HG02884 (cell line): Measurements from ENCODE around the gene SERPINB12.
A peak's percentile ranks its signal among the peaks of the same experiment; 100 is the strongest.

Experiments used
- ATAC-seq: cut with Tn5 transposase; IDR thresholded peaks from one replicate; pipeline ENCODE4 v1.9.1; 2021; ENCODE audit warnings: mild to moderate bottlenecking, moderate library complexity; ENCODE audit not compliant: unreplicated experiment

The SERPINB12 gene

DNA sequence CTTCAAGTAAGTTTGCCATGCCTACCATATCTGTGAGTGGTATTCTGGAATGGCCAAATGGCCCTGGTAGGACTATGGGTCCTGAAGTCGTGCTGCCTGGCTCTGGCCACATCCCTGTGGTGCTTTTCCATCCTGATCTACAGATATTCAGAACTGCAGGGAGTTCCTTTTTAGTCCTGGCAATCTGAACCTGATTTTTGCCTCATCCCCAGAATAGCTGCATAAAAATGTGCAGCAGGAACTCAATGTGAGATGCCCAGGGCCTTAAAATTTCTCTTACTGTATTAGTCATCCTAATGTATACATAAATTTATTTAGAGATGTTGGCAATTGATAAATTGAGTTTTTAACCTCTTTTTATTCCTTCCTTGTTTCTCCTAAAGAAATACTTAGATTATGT lies 50.3 kb downstream of the SERPINB12 start:
- no peak for ATAC-seq

DNA sequence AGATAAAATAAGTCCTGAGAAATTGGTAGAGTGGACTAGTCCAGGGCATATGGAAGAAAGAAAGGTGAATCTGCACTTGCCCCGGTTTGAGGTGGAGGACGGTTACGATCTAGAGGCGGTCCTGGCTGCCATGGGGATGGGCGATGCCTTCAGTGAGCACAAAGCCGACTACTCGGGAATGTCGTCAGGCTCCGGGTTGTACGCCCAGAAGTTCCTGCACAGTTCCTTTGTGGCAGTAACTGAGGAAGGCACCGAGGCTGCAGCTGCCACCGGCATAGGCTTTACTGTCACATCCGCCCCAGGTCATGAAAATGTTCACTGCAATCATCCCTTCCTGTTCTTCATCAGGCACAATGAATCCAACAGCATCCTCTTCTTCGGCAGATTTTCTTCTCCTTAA lies 54.8 kb downstream of the SERPINB12 start:
- ATAC-seq: no peak

DNA sequence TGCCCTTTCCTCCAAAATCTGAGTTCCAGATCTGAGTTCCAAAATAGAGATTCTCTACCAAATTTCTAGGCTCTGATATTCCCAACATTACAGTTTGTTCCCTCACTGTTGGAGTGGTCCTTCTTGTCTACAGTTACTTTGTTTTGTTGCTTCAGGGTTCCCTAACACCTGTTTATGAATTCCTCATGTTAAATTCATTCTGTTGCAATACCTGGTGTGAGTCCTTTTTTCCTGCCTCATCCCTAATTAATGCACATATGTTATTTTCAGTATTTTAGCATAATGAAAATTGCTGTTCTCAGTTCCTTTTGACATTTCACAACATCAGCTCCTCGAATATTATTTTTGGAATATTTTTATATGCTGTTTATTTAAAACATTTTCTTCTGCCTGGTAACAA lies 61.2 kb downstream of the SERPINB12 start:
- ATAC-seq: no peak

DNA sequence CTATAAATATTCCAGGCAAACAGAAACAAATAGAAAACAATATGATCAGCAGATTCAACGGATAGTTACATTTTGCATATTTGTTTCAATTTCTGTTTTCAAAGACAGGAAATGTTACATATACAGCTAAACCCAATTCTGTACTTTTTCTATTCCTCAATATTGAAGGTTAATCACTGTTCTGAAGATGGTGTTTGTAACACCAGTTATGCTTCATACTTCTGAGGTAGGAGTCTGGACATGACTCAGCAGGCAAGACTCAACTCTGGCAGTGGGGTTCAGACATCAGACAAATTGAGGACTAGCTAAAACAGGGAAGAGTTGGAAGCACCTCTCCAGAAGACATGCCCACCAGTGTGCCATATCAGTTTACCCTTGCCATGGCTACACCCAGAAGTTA lies 61.6 kb downstream of the SERPINB12 start:
- ATAC-seq: peak; percentile 94

DNA sequence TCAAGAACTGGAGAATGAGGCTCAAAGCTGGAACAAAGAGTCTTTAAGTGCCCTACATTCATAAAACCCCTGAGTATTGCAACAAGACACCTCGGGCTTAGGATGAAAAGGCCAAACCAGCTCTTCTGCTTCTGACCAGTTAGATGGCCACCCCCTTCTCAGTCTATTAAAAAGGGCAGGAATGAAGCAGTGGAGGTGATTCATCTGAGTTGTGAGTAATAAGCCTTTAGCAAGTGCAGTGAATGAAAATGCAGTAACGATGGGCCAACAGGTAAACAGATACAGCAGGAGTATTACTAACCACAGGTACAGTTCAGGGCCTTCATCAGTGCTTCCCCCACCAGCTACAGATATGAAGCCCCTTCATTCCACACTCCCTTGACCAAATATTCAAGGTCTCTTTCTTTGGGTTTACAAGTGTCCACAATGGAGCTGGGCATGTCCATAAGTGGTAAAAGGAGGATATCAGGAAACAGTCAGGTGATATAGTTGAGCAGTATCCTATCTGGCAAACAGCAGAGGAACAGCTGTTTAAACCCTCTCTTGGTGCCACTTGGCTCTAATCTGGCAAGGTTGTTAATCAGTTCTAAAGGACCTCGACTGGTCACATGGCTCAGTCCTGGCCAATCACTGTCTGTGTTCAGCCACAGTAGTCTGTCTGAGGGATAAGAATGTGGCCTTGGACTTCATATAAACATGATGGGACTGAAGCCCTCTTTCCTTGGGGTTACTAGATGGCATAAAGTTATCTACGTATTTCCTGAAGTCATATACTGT lies 62.8 kb downstream of the SERPINB12 start:
- ATAC-seq: no peak

DNA sequence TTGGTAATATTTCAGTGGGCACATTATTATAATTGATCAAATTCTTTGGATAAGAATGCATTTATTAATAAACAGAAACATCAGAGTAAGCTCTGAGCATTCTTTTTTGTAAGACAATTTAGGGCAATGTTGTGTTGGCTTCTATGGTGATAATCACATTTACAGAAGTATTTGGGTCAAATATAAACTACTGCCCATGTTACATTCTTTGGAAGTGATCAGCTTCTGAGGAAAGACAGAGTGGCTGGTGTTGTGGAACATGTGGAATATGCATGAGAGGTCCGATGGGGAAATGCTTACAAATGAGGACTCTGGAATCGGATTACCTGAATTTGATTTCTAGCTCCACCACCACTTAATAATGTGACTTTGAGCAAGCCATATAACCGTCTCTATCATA lies 64.4 kb downstream of the SERPINB12 start:
- ATAC-seq: no peak

DNA sequence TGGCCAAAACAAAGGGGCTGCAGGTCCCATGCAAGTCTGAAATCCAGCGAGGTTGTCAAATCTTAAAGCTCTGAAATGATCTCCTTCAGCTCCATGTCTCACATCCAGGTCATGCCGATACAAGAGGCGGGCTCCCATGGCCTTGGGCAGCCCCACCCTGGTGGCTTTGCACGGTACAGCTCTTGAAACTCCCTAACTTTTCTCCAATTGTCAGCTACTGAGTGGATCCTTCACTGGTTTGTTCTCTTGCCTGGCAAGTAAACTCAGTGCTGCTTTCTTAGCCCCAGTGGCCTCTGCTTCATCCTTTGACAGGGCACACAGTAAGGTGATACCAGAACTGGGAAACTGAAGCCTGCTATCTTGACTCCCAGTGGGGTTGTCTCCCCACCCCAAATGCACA lies 71.3 kb downstream of the SERPINB12 start:
- ATAC-seq: no peak

DNA sequence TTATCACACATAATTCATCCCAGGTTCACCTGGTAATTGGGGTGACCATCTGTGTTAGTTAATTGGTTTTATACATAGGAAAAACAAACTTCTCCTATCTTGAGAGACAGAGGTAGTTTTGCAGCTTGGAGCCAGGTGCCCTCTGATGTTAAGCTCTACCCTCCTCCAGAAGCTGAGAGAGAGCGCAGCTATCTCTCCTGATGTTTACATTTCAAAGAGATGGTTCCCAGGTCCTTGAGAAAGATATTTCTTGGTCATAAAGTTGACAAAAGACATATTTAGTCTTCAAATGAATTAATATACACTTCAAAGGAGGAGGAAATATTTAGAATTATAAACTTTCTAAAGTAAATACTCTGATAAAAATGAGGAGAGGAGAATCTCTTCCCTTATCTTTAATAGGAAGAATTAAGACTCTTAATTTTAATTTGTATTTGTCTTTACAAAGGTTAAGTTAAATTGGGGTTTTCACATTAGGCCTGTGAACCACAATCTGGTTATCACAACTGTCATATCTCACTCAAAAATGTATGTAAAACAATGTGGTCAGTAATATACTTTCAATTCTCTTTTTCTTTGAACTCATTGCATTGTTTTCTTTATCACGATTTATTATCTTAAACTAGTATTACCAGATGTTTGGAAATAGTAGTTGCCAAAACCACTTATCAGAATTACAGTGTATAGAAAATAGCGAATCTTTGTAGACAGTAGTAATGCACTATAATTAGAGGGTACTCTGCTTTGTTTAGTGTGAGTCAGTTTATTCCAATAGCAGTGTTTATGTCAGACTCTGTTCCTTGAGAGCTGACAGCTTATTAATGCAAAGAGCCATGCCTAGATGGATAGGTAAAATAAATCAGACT lies 75.1 kb downstream of the SERPINB12 start:
- peak; percentile 85 for ATAC-seq

DNA sequence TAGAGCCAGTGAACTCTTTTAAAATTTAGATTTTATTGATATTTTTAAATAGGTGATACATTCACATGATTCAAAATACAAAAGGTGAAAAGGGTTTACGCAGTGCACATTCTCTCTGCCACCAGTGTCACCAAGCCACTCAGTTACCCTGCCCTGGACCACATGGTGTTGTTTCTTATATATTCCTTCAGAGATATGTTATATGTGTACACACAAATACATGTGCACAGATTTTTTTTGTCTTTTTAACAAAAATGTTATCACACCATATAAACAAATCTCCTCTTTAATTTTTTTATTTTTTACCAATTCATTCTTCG lies 75.7 kb downstream of the SERPINB12 start:
- no peak for ATAC-seq
